Esophagus muscularis mucosa (tissue), 4 donors: Measurements from ENCODE around the gene VPS13C.

Source experiments
- CTCF ChIP-seq, 3 experiments: fragments of 200-600 bp in 2 of 3; fragments of 450-650 bp in 1 of 3; sonication (generic) in 2 of 3; IDR thresholded peaks; one replicate each; pipeline ENCODE4 v1.5.1; 2017 to 2019; ENCODE audit warnings: antibody characterized with exemption in 3 of 3, mild to moderate bottlenecking in 2 of 3, moderate library complexity in 1 of 3
- EP300 ChIP-seq: sonication (generic); formaldehyde crosslinking; IDR thresholded peaks from one replicate; pipeline ENCODE4 v1.6.1; 2017; ENCODE audit warnings: antibody characterized with exemption
- POLR2AphosphoS5 ChIP-seq, 2 donors: sonication (generic); formaldehyde crosslinking; IDR thresholded peaks; one replicate each; pipeline ENCODE4 v1.6.1; 2017; ENCODE audit warnings: antibody characterized with exemption in 2 of 2

DNA sequence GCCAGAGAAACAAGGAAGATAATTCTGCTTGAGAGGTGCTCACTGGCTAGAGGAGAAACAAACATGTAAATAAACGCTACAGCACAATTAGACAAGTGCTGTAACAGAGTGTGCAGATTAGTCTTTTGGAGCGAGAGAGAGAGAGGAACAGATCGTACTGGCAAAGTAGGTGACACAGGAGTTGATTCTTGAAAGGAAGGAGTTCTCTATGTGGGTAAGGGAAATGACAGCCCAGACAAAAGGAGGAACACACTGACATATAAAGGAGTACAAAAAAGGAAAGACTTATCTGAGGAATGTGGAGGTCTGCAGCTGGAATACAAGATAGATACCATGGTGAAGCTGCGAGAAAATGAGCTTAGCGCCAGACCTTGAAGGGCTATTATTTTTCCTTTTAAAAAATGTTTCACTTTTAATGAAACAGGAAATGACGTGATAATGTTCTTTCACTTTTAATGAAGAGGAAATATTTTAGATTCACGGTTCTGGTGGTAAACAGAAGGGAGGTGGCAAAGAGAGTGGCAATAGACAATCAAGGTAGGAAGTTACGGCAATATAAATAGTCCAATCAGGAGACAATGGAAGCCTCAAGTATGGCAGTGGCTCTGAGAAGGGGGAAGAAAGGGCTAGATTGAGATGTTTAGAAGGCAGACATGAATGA is 202.9 kb downstream of the VPS13C start:
- TF ChIP-seq POLR2AphosphoS5 (IDR thresholded peaks at IDR 0.05) (no peak), CTCF (IDR thresholded peaks at IDR 0.05) (no peak), EP300 (no peak)
